Measurements from ENCODE around the gene CACNA1I. TPM values are rescaled to one million over a fixed set of nuclear protein-coding genes. Genes with fewer than 3 reads are reported as not detected.
A peak's percentile ranks its signal among the peaks of the same experiment; 100 is the strongest.

Gene CACNA1I
- total and polyA plus RNA-seq, 2 experiments from 2014 or later, result 0.17 to 0.21 TPM

GRCh38 chr22:39545386-39546365, 24.9 kb upstream of the CACNA1I start:
- H4K20me1 ChIP-seq (ENCODE audit: insufficient read depth, poor library complexity, severe bottlenecking), result no peaks in the 10 kb centered on the region
- peak; percentile 77 for DNase-seq (ENCODE audit: low spot score)
- no peak overlapping the region for H3K4me3 ChIP-seq
- H3K79me2 ChIP-seq, result no peaks in the 10 kb centered on the region
- peaks cover 15% of the 10 kb centered on the region for H3K27me3 ChIP-seq
- H3K27ac ChIP-seq, result no peak overlapping the region
- TF ChIP-seq EZH2phosphoT487 (IDR thresholded peaks at IDR 0.05; ENCODE audit: low read depth, severe bottlenecking, unreplicated experiment) (no peak), CTCF (IDR thresholded peaks at IDR 0.05; ENCODE audit: poor library complexity) (no peak), EZH2 (IDR thresholded peaks at IDR 0.05; ENCODE audit: borderline replicate concordance) (no peak)
- H3K36me3 ChIP-seq (replicated peaks; ENCODE audit: insufficient read depth, low read depth), result no peaks in the 10 kb centered on the region
- no peaks in the 10 kb centered on the region for H3K4me1 ChIP-seq (ENCODE audit: insufficient read depth)
- no peaks in the 10 kb centered on the region for H3K9me2 ChIP-seq (replicated peaks; ENCODE audit: insufficient read depth)
- H2AFZ ChIP-seq, result no peak overlapping the region
- no peaks in the 10 kb centered on the region for H3K9me3 ChIP-seq (ENCODE audit: low read depth)
- H3K4me2 ChIP-seq, result no peak overlapping the region
- WGBS (ENCODE audit: low lambda C conversion rate, missing lambda C conversion rate), result 33% methylated on average over 39 of the region's 39 CpGs

- H4K20me1 ChIP-seq (ENCODE audit: insufficient read depth, poor library complexity, severe bottlenecking), result no peaks in the 10 kb centered on the region
- no peaks in the 10 kb centered on the region for H3K9me3 ChIP-seq (ENCODE audit: low read depth)
- no peak overlapping the region for H3K4me3 ChIP-seq
- H3K27me3 ChIP-seq, result peaks cover 15% of the 10 kb centered on the region
- no peaks in the 10 kb centered on the region for H3K9me2 ChIP-seq (replicated peaks; ENCODE audit: insufficient read depth)
- no peaks in the 10 kb centered on the region for H3K36me3 ChIP-seq (replicated peaks; ENCODE audit: insufficient read depth, low read depth)
- no peak overlapping the region for H3K27ac ChIP-seq
- 42% methylated on average over 5 of the region's 5 CpGs for WGBS (ENCODE audit: low lambda C conversion rate, missing lambda C conversion rate)
- H2AFZ ChIP-seq, result no peak overlapping the region
- H3K4me1 ChIP-seq (ENCODE audit: insufficient read depth), result no peaks in the 10 kb centered on the region
- DNase-seq (ENCODE audit: low spot score), result no peak
- TF ChIP-seq CTCF (IDR thresholded peaks at IDR 0.05; ENCODE audit: poor library complexity) (no peak), EZH2phosphoT487 (IDR thresholded peaks at IDR 0.05; ENCODE audit: low read depth, severe bottlenecking, unreplicated experiment) (no peak), EZH2 (IDR thresholded peaks at IDR 0.05; ENCODE audit: borderline replicate concordance) (no peak)
- no peak overlapping the region for H3K4me2 ChIP-seq
- H3K79me2 ChIP-seq, result no peaks in the 10 kb centered on the region
Measured at GRCh38 chr22:39546889-39547586, 23.5 kb upstream of the CACNA1I start.

GRCh38 chr22:39547587-39547947, 23.0 kb upstream of the CACNA1I start:
- Histone ChIP-seq H4K20me1 (ENCODE audit: insufficient read depth, poor library complexity, severe bottlenecking) (no peaks in the 10 kb centered on the region), H3K79me2 (no peaks in the 10 kb centered on the region), H3K9me3 (ENCODE audit: low read depth) (no peaks in the 10 kb centered on the region), H3K4me1 (ENCODE audit: insufficient read depth) (no peaks in the 10 kb centered on the region), H3K27me3 (peaks cover 15% of the 10 kb centered on the region), H3K27ac (no peak overlapping the region), H3K4me3 (no peak overlapping the region), H2AFZ (no peak overlapping the region), H3K4me2 (no peak overlapping the region), H3K9me2 (replicated peaks; ENCODE audit: insufficient read depth) (no peaks in the 10 kb centered on the region), H3K36me3 (replicated peaks; ENCODE audit: insufficient read depth, low read depth) (no peaks in the 10 kb centered on the region)
- WGBS (ENCODE audit: low lambda C conversion rate, missing lambda C conversion rate), result 39% methylated on average over 2 of the region's 2 CpGs
- no peak for TF ChIP-seq EZH2phosphoT487 (IDR thresholded peaks at IDR 0.05; ENCODE audit: low read depth, severe bottlenecking, unreplicated experiment)
- no peak for TF ChIP-seq EZH2 (IDR thresholded peaks at IDR 0.05; ENCODE audit: borderline replicate concordance)
- TF ChIP-seq CTCF (IDR thresholded peaks at IDR 0.05; ENCODE audit: poor library complexity), result no peak
- no peak for DNase-seq (ENCODE audit: low spot score)
